Endothelial cell of umbilical vein (primary cell): ENCODE results near the gene OPCML. TPM values are rescaled to one million over a fixed set of nuclear protein-coding genes. Genes with fewer than 3 reads are reported as not detected.

Experiments
- BruUV-seq: library from RNA; stranded (reverse); fragments of 400-500 nt; replicated peaks from 2 replicates; lab custom pipeline; 2021; lab: Mats Ljungman, UMichigan
- CTCF ChIA-PET: fragments of 300-600, 350-600 bp; sonication (Branson Sonifier 250); formaldehyde crosslinking; loops from one replicate; lab custom pipeline; 2021; ENCODE audit warnings: antibody characterized with exemption, inconsistent platforms; lab: Charles Lee
- POLR2A ChIA-PET: fragments of 300-600, 350-600 bp; sonication (Branson Sonifier 250); formaldehyde crosslinking; loops from one replicate; lab custom pipeline; 2021; ENCODE audit warnings: antibody characterized with exemption, inconsistent platforms; lab: Charles Lee
- DNase-seq: peaks from one replicate; pipeline ENCODE4 v3.0.0-alpha.2; 2011; ENCODE audit warnings: low read depth, low spot score
- FAIRE-seq: peaks from 2 replicates; lab custom pipeline; 2011; peaks lifted over from hg19 to GRCh38; lab: Jason Lieb, UNC
- H2AFZ ChIP-seq: 2 replicates; pipeline ENCODE4 v1.6.0; 2012; ENCODE audit warnings: low read depth, low read length, control low read depth, inconsistent platforms
- H3K27ac ChIP-seq: 2 replicates; pipeline ENCODE4 v1.5.1; 2011; ENCODE audit warnings: low read depth, mild to moderate bottlenecking, control low read depth, low read length, moderate library complexity; ENCODE audit not compliant: insufficient read depth
- H3K27me3 ChIP-seq, 2 experiments: 2 replicates each; pipeline versions ENCODE4 v1.6.0 to v1.6.1; 2011; ENCODE audit warnings: low read length in 2 of 2, mixed read lengths in 1 of 2; ENCODE audit not compliant: control insufficient read depth in 2 of 2, insufficient read depth in 2 of 2
- H3K36me3 ChIP-seq, 2 experiments: 2 replicates in 1 of 2; 3 replicates in 1 of 2; pipeline ENCODE4 v1.5.1; 2011; ENCODE audit warnings: low read length in 2 of 2, mild to moderate bottlenecking in 1 of 2, moderate library complexity in 1 of 2; ENCODE audit not compliant: control insufficient read depth in 2 of 2, insufficient read depth in 2 of 2; ENCODE audit errors: extremely low read depth in 1 of 2
- H3K4me1 ChIP-seq: 3 replicates; pipeline ENCODE4 v1.5.1; 2011; ENCODE audit warnings: mild to moderate bottlenecking, low read length; ENCODE audit not compliant: control insufficient read depth, insufficient read depth; ENCODE audit errors: extremely low read depth
- H3K4me2 ChIP-seq: 2 replicates; pipeline ENCODE4 v1.6.1; 2011; ENCODE audit warnings: low read length, control low read depth, mixed read lengths; ENCODE audit not compliant: insufficient read depth
- H3K4me3 ChIP-seq, 3 experiments: fragments of 200-600 bp in 1 of 3; sonication (generic), shearing (Covaris generic) in 1 of 3; replicated peaks in 1 of 3; 2 replicates each; pipeline ENCODE4 v1.5.1; 2011 to 2016; ENCODE audit warnings: control low read depth in 3 of 3, low read length in 3 of 3, mild to moderate bottlenecking in 2 of 3, inconsistent platforms in 1 of 3, low read depth in 1 of 3, moderate library complexity in 1 of 3; ENCODE audit not compliant: insufficient read depth in 1 of 3
- H3K79me2 ChIP-seq: 2 replicates; pipeline ENCODE4 v1.6.0; 2012; ENCODE audit warnings: low read length, inconsistent platforms; ENCODE audit not compliant: control insufficient read depth, insufficient read depth
- H3K9ac ChIP-seq: replicated peaks from 2 replicates; pipeline ENCODE3; 2011; ENCODE audit warnings: low read length, control low read depth; ENCODE audit not compliant: insufficient read depth; ENCODE audit errors: extremely low read depth
- H3K9me1 ChIP-seq: replicated peaks from 3 replicates; pipeline ENCODE4 v1.6.0; 2011; ENCODE audit warnings: mild to moderate bottlenecking, low read length; ENCODE audit not compliant: control insufficient read depth, insufficient read depth; ENCODE audit errors: extremely low read depth
- H3K9me3 ChIP-seq: replicated peaks from 2 replicates; pipeline ENCODE4 v1.5.1; 2012; ENCODE audit warnings: low read length, inconsistent platforms; ENCODE audit not compliant: control insufficient read depth, insufficient read depth
- H4K20me1 ChIP-seq: replicated peaks from 2 replicates; pipeline ENCODE3; 2011; ENCODE audit warnings: mild to moderate bottlenecking, low read length; ENCODE audit not compliant: control insufficient read depth, insufficient read depth; ENCODE audit errors: extremely low read depth
- EZH2 ChIP-seq: IDR thresholded peaks from 2 replicates; pipeline ENCODE4 v1.6.1; 2012; ENCODE audit warnings: borderline replicate concordance, low read depth, mild to moderate bottlenecking, moderate library complexity, low read length, inconsistent platforms; ENCODE audit not compliant: severe bottlenecking
- FOS ChIP-seq: IDR thresholded peaks from 2 replicates; pipeline ENCODE4 v1.6.1; 2011; ENCODE audit warnings: mild to moderate bottlenecking, low read length, moderate library complexity, borderline replicate concordance; ENCODE audit not compliant: insufficient read depth
- GATA2 ChIP-seq: IDR thresholded peaks from 2 replicates; pipeline ENCODE4 v1.7.0; 2011; ENCODE audit warnings: low read depth, mild to moderate bottlenecking, moderate library complexity, mixed read lengths, low read length; ENCODE audit not compliant: insufficient read length, insufficient read depth
- JUN ChIP-seq: IDR thresholded peaks from 2 replicates; pipeline ENCODE4 v1.6.1; 2011; ENCODE audit warnings: borderline replicate concordance, low read depth; ENCODE audit not compliant: insufficient read length, insufficient read depth
- MYC ChIP-seq: IDR thresholded peaks from one replicate; pipeline ENCODE4 v1.6.1; 2011; ENCODE audit warnings: mild to moderate bottlenecking, low read depth, low read length
- POLR2A ChIP-seq: IDR thresholded peaks from 2 replicates; pipeline ENCODE4 v1.6.1; 2012; ENCODE audit warnings: low read depth, mild to moderate bottlenecking, control low read depth, low read length
- POLR2AphosphoS5 ChIP-seq: IDR thresholded peaks from 2 replicates; pipeline ENCODE4 v1.6.1; 2012; ENCODE audit warnings: low read depth, mild to moderate bottlenecking, control low read depth, low read length, moderate library complexity; ENCODE audit not compliant: insufficient read depth
- dilution Hi-C: fragments of 300-500 bp; cut with MboI; formaldehyde crosslinking; loops from one replicate; pipeline ENCODE4 v1.15.0; 2019; ENCODE audit warnings: low sequenced_read_pairs; ENCODE audit not compliant: extremely low pct_ligation_motif_present
- intact Hi-C: fragments of 100-400 bp; cut with micrococcal nuclease; formaldehyde crosslinking; loops from one replicate; pipeline ENCODE4 v1.10.0; 2022
- polyA plus RNA-seq, 4 experiments: library from polyadenylated mRNA; depleted of rRNA in 3 of 4; stranded (reverse) in 3 of 4; unstranded in 1 of 4; fragments of >200 nt; gene quantifications; 2 replicates each; pipeline versions ENCODE4 v1.2.1 to v1.2.3, GENCODE V29; 2011 to 2012; ENCODE audit warnings: missing spikeins in 1 of 4
- total RNA-seq: library from RNA; stranded (reverse); gene quantifications from 2 replicates; pipeline ENCODE4 v1.2.3, GENCODE V29; 2021
- TF ChIP-seq, protein P1 (sequence below): IDR thresholded peaks from 2 replicates; pipeline ENCODE4 v1.6.1; 2011; ENCODE audit not compliant: insufficient read depth, insufficient read length
- TF ChIP-seq, protein P2 (sequence below), 2 donors: IDR thresholded peaks; 1 replicate in 1 of 2; 2 replicates in 1 of 2; pipeline ENCODE4 v1.5.1; 2011; ENCODE audit warnings: low read length in 2 of 2, mild to moderate bottlenecking in 2 of 2, moderate library complexity in 2 of 2, control low read depth in 1 of 2, inconsistent platforms in 1 of 2, low read depth in 1 of 2; ENCODE audit not compliant: insufficient read depth in 1 of 2; ENCODE audit errors: extremely low read depth in 1 of 2

OPCML gene
- total and polyA plus RNA-seq, 2 donors (not counting 3 experiments of a cell fraction or from before 2014, with no cell fraction given), result not detected

- H3K36me3 ChIP-seq, result no peaks in the 10 kb centered on the region
- H2AFZ ChIP-seq, result no peak overlapping the region
- H3K4me1 ChIP-seq, result no peaks in the 10 kb centered on the region
- no peak for FAIRE-seq
- H3K4me3 ChIP-seq, result no peak overlapping the region
- intact Hi-C loops (no loop called here), dilution Hi-C loops (no loop called here)
- no peak overlapping the region for H3K9ac ChIP-seq
- no peak for DNase-seq
- TF ChIP-seq GATA2, result no peak
- TF ChIP-seq, protein P1, sequence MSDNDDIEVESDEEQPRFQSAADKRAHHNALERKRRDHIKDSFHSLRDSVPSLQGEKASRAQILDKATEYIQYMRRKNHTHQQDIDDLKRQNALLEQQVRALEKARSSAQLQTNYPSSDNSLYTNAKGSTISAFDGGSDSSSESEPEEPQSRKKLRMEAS, result no peak
- TF ChIP-seq POLR2AphosphoS5, result no peak
- TF ChIP-seq, protein P2, sequence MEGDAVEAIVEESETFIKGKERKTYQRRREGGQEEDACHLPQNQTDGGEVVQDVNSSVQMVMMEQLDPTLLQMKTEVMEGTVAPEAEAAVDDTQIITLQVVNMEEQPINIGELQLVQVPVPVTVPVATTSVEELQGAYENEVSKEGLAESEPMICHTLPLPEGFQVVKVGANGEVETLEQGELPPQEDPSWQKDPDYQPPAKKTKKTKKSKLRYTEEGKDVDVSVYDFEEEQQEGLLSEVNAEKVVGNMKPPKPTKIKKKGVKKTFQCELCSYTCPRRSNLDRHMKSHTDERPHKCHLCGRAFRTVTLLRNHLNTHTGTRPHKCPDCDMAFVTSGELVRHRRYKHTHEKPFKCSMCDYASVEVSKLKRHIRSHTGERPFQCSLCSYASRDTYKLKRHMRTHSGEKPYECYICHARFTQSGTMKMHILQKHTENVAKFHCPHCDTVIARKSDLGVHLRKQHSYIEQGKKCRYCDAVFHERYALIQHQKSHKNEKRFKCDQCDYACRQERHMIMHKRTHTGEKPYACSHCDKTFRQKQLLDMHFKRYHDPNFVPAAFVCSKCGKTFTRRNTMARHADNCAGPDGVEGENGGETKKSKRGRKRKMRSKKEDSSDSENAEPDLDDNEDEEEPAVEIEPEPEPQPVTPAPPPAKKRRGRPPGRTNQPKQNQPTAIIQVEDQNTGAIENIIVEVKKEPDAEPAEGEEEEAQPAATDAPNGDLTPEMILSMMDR (IDR thresholded peaks at IDR 0.05; ENCODE audit: extremely low read depth in 1 of 2, insufficient read depth in 1 of 2, low read depth in 1 of 2, low read length in 2 of 2), result no peak
- no peak for TF ChIP-seq FOS
- TF ChIP-seq POLR2A, result no peak
- TF ChIP-seq MYC, result no peak
- TF ChIP-seq JUN, result no peak
- TF ChIP-seq EZH2, result no peak
- H3K9me1 ChIP-seq, result no peaks in the 10 kb centered on the region
- no peak overlapping the region for H3K27ac ChIP-seq
- ChIA-PET CTCF (interaction anchor here (1.1 kb wide), 1 partner anchor 180 kb away, joined by 3 read pairs; no protein-coding TSS in a partner anchor), POLR2A (no interaction called here)
- BruUV-seq, result no TSS peak
- H3K79me2 ChIP-seq, result no peaks in the 10 kb centered on the region
- no peaks in the 10 kb centered on the region for H3K27me3 ChIP-seq
- H3K4me2 ChIP-seq, result no peak overlapping the region
- H4K20me1 ChIP-seq, result no peaks in the 10 kb centered on the region
- peaks cover 7% of the 10 kb centered on the region for H3K9me3 ChIP-seq
Measured at GRCh38 chr11:133362156-133362555, 170.1 kb downstream of the OPCML start.
